HepG2 (cell line): Measurements from ENCODE around the gene WDR62. TPM values are rescaled to one million over a fixed set of nuclear protein-coding genes. Genes with fewer than 3 reads are reported as not detected.
A peak's percentile ranks its signal among the peaks of the same experiment; 100 is the strongest.

ENCODE experiments used
- AGO2 ChIP-seq: fragments of 200-400 bp; formaldehyde crosslinking; optimal IDR thresholded peaks from 2 replicates; pipeline ENCODE3; 2017; ENCODE audit warnings: mild to moderate bottlenecking, low read depth, low read length, moderate library complexity
- ATF7-NPFF ChIP-seq: sonication (generic); formaldehyde crosslinking; IDR thresholded peaks from 2 replicates; pipeline ENCODE4 v1.8.1; 2023; ENCODE audit warnings: mild to moderate bottlenecking, low read depth, missing genetic modification reagents, moderate library complexity
- ELF4 ChIP-seq: sonication (generic); formaldehyde crosslinking; IDR thresholded peaks from 2 replicates; pipeline ENCODE4 v1.5.0; 2020; ENCODE audit warnings: missing genetic modification reagents, mild to moderate bottlenecking, moderate library complexity, borderline replicate concordance
- GABPA ChIP-seq, 2 experiments: IDR thresholded peaks; 2 replicates each; pipeline ENCODE4 v1.6.1; 2011 to 2016; ENCODE audit warnings: low read depth in 2 of 2, low read length in 1 of 2, missing biosample characterization in 1 of 2, missing genetic modification characterization in 1 of 2
- HES4 ChIP-seq: sonication (generic); formaldehyde crosslinking; IDR thresholded peaks from 2 replicates; pipeline ENCODE4 v1.9.0; 2021; ENCODE audit warnings: mild to moderate bottlenecking, missing genetic modification reagents, borderline replicate concordance
- HIVEP1 ChIP-seq: sonication (generic); formaldehyde crosslinking; IDR thresholded peaks from 2 replicates; pipeline ENCODE4 v1.4.0; 2020; ENCODE audit warnings: mild to moderate bottlenecking, missing genetic modification reagents
- HMG20B ChIP-seq: conservative IDR thresholded peaks from 2 replicates; pipeline ENCODE4 v1.6.1; 2016; ENCODE audit warnings: missing genetic modification reagents, missing compliant biosample characterization
- IKZF1 ChIP-seq: fragments of 450-650 bp; IDR thresholded peaks from 2 replicates; pipeline ENCODE4 v1.7.1; 2016
- KMT2B ChIP-seq: IDR thresholded peaks from 2 replicates; pipeline ENCODE4 v1.6.1; 2016; ENCODE audit warnings: missing genetic modification reagents, missing compliant biosample characterization
- MYC ChIP-seq: sonication (generic); formaldehyde crosslinking; IDR thresholded peaks from 2 replicates; pipeline ENCODE4 v1.9.0; 2021; ENCODE audit warnings: missing genetic modification reagents, borderline replicate concordance
- NFE2L1 ChIP-seq: sonication (generic); formaldehyde crosslinking; IDR thresholded peaks from 2 replicates; pipeline ENCODE4 v1.4.0; 2020; ENCODE audit warnings: missing genetic modification reagents, mild to moderate bottlenecking, borderline replicate concordance
- RFX1 ChIP-seq: fragments of 450-650 bp; IDR thresholded peaks from 2 replicates; pipeline ENCODE4 v1.6.1; 2017
- SMAD9 ChIP-seq: sonication (generic); formaldehyde crosslinking; IDR thresholded peaks from 2 replicates; pipeline ENCODE4 v1.5.1; 2020; ENCODE audit warnings: mild to moderate bottlenecking, missing genetic modification reagents
- STAG1 ChIP-seq: sonication (generic); formaldehyde crosslinking; IDR thresholded peaks from 2 replicates; pipeline ENCODE4 v1.4.0; 2020; ENCODE audit warnings: missing genetic modification reagents
- TAF1 ChIP-seq: sonication (generic); formaldehyde crosslinking; IDR thresholded peaks from 2 replicates; pipeline ENCODE4 v1.4.0; 2020; ENCODE audit warnings: missing genetic modification reagents
- ZFP62 ChIP-seq: sonication (generic); formaldehyde crosslinking; IDR thresholded peaks from 2 replicates; pipeline ENCODE4 v1.4.0; 2020; ENCODE audit warnings: missing genetic modification reagents
- ZNF101 ChIP-seq: sonication (generic); formaldehyde crosslinking; IDR thresholded peaks from 2 replicates; pipeline ENCODE4 v1.4.0; 2020; ENCODE audit warnings: mild to moderate bottlenecking, low read depth, missing genetic modification reagents, borderline replicate concordance
- ZNF224 ChIP-seq: sonication (generic); formaldehyde crosslinking; IDR thresholded peaks from 2 replicates; pipeline ENCODE4 v1.5.0; 2020; ENCODE audit warnings: mild to moderate bottlenecking, missing genetic modification reagents
- ZNF256 ChIP-seq: sonication (generic); formaldehyde crosslinking; conservative IDR thresholded peaks from 2 replicates; pipeline ENCODE4 v1.4.0; 2020; ENCODE audit warnings: missing genetic modification reagents
- ZNF335 ChIP-seq: sonication (generic); formaldehyde crosslinking; IDR thresholded peaks from 2 replicates; pipeline ENCODE4 v1.4.0; 2020; ENCODE audit warnings: missing genetic modification reagents
- ZNF350 ChIP-seq: sonication (generic); formaldehyde crosslinking; IDR thresholded peaks from 2 replicates; pipeline ENCODE4 v1.4.0; 2020; ENCODE audit warnings: mild to moderate bottlenecking, low read depth, missing genetic modification reagents, borderline replicate concordance
- ZNF607 ChIP-seq: sonication (generic); formaldehyde crosslinking; IDR thresholded peaks from 2 replicates; pipeline ENCODE4 v1.5.1; 2020; ENCODE audit warnings: missing genetic modification reagents, mild to moderate bottlenecking, borderline replicate concordance
- ZNF615 ChIP-seq: sonication (generic); formaldehyde crosslinking; IDR thresholded peaks from 2 replicates; pipeline ENCODE4 v1.5.0; 2020; ENCODE audit warnings: mild to moderate bottlenecking, missing genetic modification reagents, borderline replicate concordance
- ZNF652 ChIP-seq: IDR thresholded peaks from 2 replicates; pipeline ENCODE4 v1.6.1; 2016; ENCODE audit warnings: low read depth, borderline replicate concordance
- ZNF660 ChIP-seq: sonication (generic); formaldehyde crosslinking; IDR thresholded peaks from 2 replicates; pipeline ENCODE4 v1.5.1; 2020; ENCODE audit warnings: mild to moderate bottlenecking, low read depth, missing genetic modification reagents, borderline replicate concordance
- ZNF737 ChIP-seq: sonication (generic); formaldehyde crosslinking; IDR thresholded peaks from 2 replicates; pipeline ENCODE4 v1.5.0; 2020; ENCODE audit warnings: missing genetic modification reagents, mild to moderate bottlenecking, borderline replicate concordance
- polyA plus RNA-seq, 8 experiments: library from polyadenylated mRNA; depleted of rRNA in 3 of 8; stranded (reverse) in 7 of 8; unstranded in 1 of 8; fragments of >200 nt; fragmentation: Illumina TruSeq in 4 of 8; extraction: Trizol in 4 of 8; gene quantifications; 2 replicates each; pipeline versions ENCODE4 v1.2.1 to v1.2.3, GENCODE V29; 2011 to 2016; ENCODE audit warnings: low read depth in 4 of 8, missing spikeins in 1 of 8, mixed read lengths in 1 of 8; ENCODE audit not compliant: insufficient read depth in 1 of 8
- total RNA-seq, 5 experiments: library from RNA; depleted of rRNA; stranded (reverse); fragments of >200 nt; fragmentation: Illumina TruSeq; extraction: Trizol; gene quantifications; 2 replicates each; pipeline ENCODE4 v1.2.3, GENCODE V29; 2016; ENCODE audit warnings: low read depth in 1 of 5
- TF ChIP-seq, protein P1 (sequence below): sonication (generic); formaldehyde crosslinking; IDR thresholded peaks from 2 replicates; pipeline ENCODE4 v1.4.0; 2020; ENCODE audit warnings: missing genetic modification reagents, low read depth, mild to moderate bottlenecking, borderline replicate concordance
- TF ChIP-seq, protein P2 (sequence below): sonication (generic); formaldehyde crosslinking; IDR thresholded peaks from 2 replicates; pipeline ENCODE4 v1.5.0; 2020; ENCODE audit warnings: mild to moderate bottlenecking, missing genetic modification reagents
- TF ChIP-seq, protein P3 (sequence below): sonication (generic); formaldehyde crosslinking; IDR thresholded peaks from 2 replicates; pipeline ENCODE4 v1.4.0; 2020; ENCODE audit warnings: missing genetic modification reagents

Gene WDR62
- total and polyA plus RNA-seq, 2 of the 13 experiments (the other 11 are each of a cell fraction or from before 2014, with no cell fraction given) = 5.8 to 12.5 TPM

DNA sequence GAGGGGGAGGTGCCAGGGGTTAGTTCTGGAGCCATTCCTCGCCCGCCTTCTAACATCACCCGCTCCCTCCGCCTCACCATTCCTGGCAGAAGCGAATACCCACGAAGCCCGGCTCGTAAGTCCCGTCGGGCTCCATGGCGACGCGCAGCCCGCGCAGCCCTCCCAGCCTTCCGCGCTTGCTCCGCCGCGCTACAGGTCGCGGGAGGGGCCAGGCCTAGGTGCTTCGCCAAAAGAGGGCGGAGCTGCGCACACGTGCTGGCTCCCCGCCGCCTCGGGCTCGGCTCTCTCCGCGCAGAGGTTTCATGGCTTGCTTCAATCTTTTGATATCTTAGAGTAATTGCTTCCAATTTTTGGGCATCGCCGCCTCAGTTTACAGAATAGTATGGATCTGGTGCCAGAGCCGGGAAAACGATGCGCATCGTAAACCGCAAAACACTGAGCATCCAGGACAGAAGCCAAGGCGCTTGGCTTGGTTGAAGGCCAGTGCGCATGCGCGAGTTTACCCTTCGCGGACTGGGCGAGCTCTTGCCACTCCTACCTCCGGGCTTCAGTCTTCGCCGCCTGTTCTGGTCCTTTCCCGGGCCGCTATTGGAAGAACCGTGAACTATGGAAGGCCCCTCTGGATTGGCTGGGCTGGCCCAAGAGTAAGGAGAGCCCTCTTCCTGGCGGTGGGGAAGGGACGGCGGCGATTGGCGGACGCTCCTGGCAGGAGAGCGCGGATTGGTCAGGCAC is 60.2 kb downstream of the WDR62 start, which contains the start of gene POLR2I (continued):
- peak; percentile 85; the same call in 1 of the 2 replicates for TF ChIP-seq ZNF224 (CRISPR knock-in tag)
- no peak for TF ChIP-seq ELF4
- peak; percentile 56; the same call in 1 of the 2 replicates for TF ChIP-seq ZNF335 (CRISPR knock-in tag)
- TF ChIP-seq ZNF607 = peak; percentile 57
- TF ChIP-seq ZNF101 (CRISPR knock-in tag) = no peak
- peak; percentile 89 for TF ChIP-seq KMT2B
- no peak for TF ChIP-seq GABPA (IDR thresholded peaks at IDR 0.05; ENCODE audit: low read depth, low read length)
- peak; percentile 29; the same call in 1 of the 2 replicates for TF ChIP-seq GABPA (CRISPR knock-in tag; IDR thresholded peaks at IDR 0.05; ENCODE audit: low read depth)
- TF ChIP-seq MYC (CRISPR knock-in tag) = peak; percentile 100
- peak; percentile 85; the same call in 1 of the 2 replicates for TF ChIP-seq HES4
- peak; percentile 78 for TF ChIP-seq ZNF350
- TF ChIP-seq IKZF1 = no peak
- TF ChIP-seq HMG20B (CRISPR knock-in tag) = 0 out of 2 replicates have a peak, but pooled peaks have one; percentile 49
- TF ChIP-seq ZNF256 (CRISPR knock-in tag) = peak; percentile 91; the same call in 1 of the 2 replicates
- TF ChIP-seq, protein P1, sequence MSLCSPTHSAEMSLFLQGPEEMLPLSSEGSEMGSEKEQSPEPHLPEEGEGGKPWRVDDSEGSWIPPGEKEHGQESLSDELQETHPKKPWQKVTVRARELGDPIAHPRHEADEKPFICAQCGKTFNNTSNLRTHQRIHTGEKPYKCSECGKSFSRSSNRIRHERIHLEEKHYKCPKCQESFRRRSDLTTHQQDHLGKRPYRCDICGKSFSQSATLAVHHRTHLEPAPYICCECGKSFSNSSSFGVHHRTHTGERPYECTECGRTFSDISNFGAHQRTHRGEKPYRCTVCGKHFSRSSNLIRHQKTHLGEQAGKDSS (CRISPR knock-in tag) = no peak
- peak; percentile 80; the same call in 1 of the 2 replicates for TF ChIP-seq ZNF615 (CRISPR knock-in tag)
- no peak for TF ChIP-seq ZFP62 (CRISPR knock-in tag)
- TF ChIP-seq ZNF660 (CRISPR knock-in tag) = no peak
- TF ChIP-seq RFX1 = peak; percentile 69
- no peak for TF ChIP-seq ZNF737 (CRISPR knock-in tag)
- no peak for TF ChIP-seq STAG1 (CRISPR knock-in tag)
- TF ChIP-seq AGO2 = peak; percentile 65
- TF ChIP-seq SMAD9 = no peak
- TF ChIP-seq, protein P2, sequence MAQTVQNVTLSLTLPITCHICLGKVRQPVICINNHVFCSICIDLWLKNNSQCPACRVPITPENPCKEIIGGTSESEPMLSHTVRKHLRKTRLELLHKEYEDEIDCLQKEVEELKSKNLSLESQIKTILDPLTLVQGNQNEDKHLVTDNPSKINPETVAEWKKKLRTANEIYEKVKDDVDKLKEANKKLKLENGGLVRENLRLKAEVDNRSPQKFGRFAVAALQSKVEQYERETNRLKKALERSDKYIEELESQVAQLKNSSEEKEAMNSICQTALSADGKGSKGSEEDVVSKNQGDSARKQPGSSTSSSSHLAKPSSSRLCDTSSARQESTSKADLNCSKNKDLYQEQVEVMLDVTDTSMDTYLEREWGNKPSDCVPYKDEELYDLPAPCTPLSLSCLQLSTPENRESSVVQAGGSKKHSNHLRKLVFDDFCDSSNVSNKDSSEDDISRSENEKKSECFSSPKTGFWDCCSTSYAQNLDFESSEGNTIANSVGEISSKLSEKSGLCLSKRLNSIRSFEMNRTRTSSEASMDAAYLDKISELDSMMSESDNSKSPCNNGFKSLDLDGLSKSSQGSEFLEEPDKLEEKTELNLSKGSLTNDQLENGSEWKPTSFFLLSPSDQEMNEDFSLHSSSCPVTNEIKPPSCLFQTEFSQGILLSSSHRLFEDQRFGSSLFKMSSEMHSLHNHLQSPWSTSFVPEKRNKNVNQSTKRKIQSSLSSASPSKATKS = no peak
- TF ChIP-seq TAF1 (CRISPR knock-in tag) = peak; percentile 55
- no peak for TF ChIP-seq ZNF652 (CRISPR knock-in tag)
- TF ChIP-seq NFE2L1 (CRISPR knock-in tag) = no peak
- TF ChIP-seq ATF7-NPFF (CRISPR knock-in tag) = peak; percentile 89; the same call in 1 of the 2 replicates
- TF ChIP-seq, protein P3, sequence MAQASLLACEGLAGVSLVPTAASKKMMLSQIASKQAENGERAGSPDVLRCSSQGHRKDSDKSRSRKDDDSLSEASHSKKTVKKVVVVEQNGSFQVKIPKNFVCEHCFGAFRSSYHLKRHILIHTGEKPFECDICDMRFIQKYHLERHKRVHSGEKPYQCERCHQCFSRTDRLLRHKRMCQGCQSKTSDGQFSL (CRISPR knock-in tag) = peak; percentile 76; the same call in 1 of the 2 replicates
- peak; percentile 61; the same call in 1 of the 2 replicates for TF ChIP-seq HIVEP1 (CRISPR knock-in tag)
